HG03025 (cell line): Measurements from ENCODE around the gene ASB10.

Experiments
- ATAC-seq: cut with Tn5 transposase; IDR thresholded peaks from one replicate; pipeline ENCODE4 v1.9.1; 2021; ENCODE audit warnings: mild to moderate bottlenecking, moderate library complexity; ENCODE audit not compliant: unreplicated experiment, low FRiP score

The ASB10 gene

DNA sequence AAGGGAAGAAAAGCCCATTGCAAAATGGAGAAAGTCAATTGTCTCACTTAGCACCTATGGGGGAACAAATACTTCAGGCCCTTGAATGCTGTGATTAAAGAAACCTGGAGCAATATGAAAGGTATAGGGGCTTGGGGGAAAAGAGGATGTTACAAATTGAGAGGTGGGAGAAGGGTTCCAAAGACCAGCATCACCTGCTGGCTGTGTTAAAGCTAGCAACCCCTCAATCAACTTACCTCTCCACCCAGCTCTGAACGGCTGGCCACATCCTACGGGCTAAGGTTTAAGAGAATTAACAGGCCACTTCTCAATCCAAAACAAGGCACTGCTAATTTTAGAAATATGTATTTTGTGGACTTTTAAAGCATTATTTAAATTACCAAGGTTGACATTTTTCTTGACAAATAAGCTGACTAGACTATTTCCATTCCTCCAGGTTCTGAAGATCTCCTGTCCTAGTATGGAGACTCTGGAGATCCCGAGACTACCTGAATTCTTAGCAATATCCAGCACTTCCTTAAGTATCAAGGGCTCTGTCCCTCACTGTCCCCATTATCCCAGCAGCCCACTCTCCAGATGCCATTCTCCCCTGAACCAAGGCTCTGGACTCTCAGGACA, 24.2 kb upstream of the ASB10 start:
- ATAC-seq, result no peak

DNA sequence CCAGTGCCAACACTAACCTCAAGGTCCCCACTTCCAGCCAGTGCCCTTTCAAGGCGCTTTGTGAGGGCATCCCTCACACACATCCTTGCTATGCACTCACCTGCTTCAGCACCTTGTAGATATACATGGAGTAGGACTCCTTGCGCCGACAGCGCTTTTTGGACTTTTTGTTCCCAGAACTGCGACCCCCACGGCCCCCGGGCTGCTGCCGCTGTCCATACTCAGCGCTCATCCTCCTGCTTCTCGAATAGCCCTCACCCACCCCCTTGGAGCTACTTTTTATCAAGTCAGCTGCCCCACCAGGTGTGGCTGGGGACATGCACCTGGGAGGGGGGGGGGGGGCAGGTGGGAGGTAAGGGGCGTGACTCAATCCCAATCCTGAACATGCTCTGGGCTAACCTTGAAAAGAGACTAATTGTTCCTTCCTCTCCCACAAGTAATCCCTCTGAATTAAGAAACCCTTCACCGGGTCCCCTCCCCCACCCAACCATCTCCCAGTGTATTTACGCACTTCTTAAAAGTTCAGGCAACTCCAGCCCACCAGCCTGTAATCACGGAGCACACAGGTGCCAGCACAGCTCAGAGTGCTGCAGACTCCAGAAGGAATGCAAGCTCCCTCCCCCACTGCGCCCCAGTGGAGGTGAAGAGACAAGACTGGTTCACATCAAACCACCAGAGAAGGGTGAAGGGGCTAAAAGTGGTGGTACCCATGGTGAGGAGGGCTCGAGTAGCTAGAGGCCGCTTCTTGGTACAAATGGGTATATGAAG, 23.2 kb upstream of the ASB10 start, which contains the start of gene H2BK1:
Gene H2BK1, minus strand, starts transcription at position 402 of the 768 bp plus-strand sequence. Its CDS starts 170 bp downstream, at position 232.
- ATAC-seq, result no peak

DNA sequence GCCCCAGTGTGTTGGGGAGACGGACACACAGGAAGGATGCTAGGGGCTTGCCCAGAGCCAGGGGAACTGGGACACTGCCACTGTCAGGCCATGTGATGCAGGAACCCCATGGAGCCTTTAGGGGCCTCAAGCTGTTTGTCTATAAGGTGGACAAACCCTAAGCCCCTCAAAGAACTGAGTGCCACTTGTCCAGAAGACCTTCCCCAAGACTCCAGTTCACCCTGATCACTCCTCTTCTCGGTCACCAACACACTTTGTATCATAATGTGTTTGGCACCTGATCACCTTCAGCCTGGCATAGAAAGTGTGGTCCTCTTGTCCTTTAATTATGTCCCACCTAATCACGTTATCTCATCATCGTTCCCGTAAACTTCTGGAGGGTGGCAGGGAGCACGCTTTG, 22.5 kb upstream of the ASB10 start:
- ATAC-seq, result no peak

DNA sequence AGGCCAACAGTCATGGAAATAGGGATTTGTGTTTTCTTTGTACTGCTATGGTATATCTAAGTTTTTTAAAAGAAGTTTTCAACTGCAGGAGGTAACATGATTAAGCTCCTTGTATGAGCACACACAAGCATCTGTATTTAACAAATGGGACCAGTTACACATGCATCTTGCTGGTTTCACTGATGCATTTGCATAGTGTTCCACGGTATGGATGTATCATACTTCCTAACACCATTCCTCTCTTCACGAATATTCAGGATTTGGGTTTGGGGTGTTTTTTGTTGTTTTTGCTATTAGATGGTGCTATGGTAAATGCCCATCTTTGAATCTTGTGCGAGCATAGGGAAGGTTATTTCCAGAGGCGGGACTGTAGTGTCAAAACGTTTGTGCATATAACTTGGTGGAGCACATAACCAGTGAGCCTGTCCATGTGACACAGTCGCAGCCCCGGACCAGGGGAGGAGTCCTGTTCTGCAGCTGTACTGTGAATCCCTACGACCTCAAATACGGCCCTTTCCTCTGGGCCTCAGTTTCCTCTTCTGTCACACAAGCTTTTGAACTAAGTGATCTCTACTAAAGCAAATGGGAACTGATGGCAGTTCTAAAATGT, 21.3 kb upstream of the ASB10 start:
- ATAC-seq, result no peak

DNA sequence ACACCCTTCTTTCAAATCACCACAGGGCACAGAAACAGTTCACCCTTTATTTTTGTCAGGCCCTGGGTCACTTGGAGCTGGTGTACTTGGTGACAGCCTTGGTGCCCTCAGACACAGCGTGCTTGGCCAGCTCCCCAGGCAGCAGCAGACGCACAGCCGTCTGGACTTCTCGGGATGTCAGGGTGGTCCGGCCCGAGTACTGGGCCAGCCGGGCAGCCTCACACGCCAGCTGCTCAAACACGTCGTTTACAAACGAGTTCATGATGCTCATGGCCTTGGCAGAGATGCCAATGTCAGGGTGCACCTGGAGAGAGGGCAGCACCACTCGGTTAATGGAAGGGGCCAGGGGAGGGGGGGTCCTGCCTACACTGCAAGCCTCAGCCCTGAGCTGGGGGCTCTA, 20.8 kb upstream of the ASB10 start:
- ATAC-seq, result no peak

DNA sequence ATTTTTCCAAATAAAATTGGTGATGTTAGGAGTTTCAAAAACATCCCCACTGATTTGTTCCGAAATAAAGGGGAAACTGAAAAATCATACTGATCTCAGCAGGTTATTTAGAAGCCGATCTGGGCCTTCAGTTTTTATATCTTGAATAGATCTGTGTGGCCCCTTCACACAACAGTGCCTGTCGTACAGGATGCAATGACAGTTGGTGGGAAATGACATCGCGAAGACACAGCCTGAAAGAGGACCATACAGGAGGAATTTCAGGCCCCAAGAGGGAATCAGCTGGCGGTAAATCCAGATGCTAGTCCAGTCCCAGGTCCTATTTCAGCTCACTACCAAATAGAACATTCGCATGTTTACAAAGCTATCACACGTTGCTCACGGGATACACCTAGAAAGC, 20.3 kb upstream of the ASB10 start:
- ATAC-seq, result no peak

DNA sequence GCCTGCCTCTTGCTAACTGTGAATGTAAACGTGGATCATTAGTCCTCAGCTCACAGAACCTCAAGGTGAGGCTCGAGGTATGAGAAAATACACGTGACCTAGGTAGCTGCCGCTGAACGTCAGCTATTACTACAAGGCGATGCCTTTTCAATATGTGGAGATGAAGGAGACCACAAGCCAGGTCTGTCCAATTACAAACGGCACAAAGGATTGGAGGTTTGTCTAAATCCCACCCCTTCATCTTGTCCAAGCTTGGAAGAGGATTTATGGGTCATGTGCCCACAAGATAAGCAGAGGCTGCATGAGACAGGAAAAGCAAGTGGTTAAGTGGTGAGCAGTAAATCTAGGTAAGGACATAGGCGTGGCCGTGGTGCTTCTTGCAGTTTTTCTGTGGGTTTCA, 19.9 kb upstream of the ASB10 start:
- no peak for ATAC-seq

DNA sequence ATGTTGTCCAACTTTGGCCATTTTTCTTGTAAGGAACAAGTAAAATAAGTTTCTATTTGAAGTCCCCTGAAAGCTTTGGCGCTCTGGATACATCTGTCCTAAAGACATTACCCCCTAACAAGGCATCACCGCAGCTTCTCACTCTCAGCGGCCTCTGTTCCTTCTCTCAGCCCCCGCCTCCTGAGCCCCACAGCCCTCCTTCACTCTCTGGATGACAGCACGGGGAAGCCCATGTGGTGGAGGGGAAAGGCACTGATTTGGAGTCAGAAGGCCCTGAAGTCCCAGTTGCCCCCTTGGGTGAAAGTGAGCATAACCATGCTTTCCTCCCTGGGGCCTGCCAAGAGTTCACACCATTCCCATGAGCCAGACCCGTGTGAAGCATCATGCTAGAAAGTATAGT, 18.7 kb upstream of the ASB10 start:
- no peak for ATAC-seq

DNA sequence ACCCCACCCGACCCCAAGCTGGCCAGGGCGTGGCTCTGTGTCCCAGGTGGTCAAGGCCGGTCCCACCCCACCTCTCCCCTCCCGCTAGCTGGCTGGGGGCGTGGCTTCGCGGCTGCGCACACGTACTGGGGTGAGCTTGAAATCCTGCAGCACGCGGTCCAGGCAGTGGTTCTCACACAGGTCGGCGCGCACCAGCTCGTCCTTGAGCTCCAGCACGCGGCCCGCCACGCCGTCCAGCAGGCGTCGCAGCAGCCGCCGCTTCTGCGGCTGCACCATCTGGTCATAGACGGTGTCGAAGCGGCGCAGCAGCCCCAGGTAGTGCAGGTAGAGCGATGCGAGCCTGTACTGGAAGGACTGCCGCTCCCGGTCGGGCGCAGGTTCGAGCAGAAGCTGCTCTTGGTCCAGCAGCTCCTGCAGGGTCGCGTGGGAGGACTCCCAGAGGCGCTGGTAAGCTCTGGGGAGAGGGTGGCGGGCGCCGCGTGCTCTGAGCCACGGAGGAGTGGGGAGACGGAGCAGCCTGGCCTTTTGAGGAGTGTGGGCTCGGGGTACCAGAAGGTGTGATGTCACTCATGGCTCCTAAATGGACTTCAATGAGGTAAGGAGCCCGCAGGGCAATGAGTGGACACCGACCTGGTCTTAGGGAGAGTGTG, 17.5 kb upstream of the ASB10 start:
- ATAC-seq, result no peak

DNA sequence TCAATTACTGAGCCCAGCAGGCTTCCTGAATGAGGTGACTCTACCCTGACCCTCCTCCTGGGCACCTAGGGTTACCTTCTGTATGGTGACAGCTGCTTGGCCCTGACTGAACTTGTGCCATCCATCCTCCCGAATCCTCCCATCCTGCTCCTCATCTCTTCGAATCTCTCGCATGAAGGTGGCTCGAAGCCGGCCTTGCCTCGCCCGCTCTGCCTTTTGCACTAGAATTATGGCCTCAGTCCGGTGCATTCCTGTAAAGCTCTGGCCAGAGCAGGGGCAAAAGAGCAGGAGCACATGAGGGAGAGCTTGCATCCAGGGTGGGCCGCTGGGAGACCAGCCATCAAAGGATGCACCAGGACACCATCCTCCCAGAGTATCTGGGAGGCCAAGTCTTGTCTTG, 15.8 kb upstream of the ASB10 start:
- no peak for ATAC-seq

DNA sequence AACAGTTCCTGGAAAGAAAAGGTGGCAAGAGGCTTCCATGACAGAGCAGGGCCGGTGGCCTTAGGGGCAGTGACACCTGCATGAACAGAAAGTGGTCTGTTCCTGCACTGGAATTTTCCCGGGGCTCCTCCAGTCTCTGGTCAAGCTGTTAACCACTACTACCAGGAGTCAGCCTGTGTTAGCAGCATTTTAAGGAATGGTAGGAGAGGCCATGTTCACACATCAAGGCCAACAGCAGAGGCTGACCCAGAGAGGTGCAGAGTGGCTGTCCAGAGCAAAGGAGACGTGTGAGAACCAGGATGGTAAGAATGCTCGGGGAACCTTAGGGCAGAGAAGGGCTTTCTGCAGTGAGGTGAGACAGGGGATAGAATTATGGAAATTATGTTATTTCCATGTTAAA, 14.7 kb upstream of the ASB10 start:
- no peak for ATAC-seq

DNA sequence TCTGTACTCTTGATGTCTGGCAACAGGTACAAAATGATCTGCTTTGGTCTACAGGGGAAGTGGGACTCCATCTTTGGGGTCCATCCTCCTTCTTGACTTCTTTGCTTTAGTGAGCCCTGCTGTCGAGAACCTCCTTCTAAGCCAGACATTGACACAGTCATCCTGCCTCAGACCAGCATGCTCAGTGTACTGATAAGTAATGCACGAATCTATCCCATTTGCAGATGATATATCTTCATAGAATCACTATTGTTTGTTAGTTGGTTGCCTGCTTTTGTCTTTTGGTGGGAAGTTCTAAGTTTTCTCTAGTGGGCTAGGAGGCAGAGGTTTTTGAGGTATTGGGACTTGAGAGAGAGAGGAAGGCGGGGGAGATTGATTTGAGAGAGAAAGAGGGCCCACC, 14.3 kb upstream of the ASB10 start:
- no peak for ATAC-seq

DNA sequence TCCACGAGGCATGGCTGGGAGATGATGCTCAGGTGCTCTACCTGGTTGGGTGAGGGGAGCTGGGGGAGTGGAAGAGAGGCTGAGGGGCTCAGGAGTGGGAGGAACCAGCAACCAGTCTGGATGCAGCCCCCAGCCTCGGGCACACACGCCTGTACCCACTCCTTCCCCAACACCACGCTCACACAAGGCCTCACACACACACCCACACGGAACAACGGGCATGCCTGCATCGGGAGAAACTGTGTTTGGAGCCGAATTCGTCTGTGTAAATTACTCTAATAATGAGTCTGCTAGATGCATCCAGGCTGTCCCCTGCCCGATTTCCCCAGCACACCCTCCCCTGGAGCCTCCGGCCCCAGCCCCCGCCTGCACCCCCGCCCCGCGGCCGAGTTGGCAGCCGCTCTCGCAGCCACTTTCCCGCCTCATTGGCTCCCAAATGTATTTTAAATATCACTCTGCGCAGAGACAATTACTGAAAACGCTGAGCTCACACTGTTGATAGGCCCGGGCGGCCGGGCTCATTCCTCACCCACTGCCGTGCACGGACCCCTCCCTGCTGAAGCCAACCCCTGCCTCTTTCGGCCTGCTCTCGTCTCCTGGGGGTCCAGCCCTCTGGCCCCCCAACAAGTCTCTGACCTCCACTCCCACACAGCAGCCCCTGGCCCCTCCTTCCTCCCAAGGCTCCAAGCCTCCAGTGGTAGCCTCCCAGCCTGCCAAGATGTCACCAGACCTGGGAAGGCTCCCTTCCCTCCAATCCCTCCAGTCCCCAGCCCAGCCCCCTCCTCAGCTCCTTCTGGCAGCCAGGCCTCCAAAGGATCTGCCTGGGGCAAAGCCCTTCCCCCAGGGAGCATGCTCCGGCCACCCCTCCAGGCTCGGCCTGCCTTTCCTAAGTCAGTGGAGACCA, 12.1 kb upstream of the ASB10 start:
- no peak for ATAC-seq

DNA sequence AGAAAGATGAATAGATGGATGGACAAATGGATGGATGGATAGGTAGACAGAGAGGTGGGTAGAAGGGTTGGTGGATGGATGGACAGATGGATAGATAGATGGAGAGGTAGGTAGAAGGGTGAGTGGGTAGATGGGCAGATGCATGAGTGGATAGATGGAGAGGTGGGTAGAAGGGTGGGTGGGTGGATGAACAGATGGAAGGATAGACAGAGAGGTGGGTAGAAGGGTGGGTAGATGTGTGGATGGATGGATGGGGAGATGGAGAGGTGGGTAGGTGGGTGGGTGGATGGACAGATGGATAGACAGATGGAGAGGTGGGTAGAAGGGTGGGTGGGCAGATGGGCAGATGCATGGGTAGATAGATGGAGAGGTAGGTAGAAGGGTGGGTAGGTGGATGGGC, 10.9 kb upstream of the ASB10 start:
- ATAC-seq, result no peak

DNA sequence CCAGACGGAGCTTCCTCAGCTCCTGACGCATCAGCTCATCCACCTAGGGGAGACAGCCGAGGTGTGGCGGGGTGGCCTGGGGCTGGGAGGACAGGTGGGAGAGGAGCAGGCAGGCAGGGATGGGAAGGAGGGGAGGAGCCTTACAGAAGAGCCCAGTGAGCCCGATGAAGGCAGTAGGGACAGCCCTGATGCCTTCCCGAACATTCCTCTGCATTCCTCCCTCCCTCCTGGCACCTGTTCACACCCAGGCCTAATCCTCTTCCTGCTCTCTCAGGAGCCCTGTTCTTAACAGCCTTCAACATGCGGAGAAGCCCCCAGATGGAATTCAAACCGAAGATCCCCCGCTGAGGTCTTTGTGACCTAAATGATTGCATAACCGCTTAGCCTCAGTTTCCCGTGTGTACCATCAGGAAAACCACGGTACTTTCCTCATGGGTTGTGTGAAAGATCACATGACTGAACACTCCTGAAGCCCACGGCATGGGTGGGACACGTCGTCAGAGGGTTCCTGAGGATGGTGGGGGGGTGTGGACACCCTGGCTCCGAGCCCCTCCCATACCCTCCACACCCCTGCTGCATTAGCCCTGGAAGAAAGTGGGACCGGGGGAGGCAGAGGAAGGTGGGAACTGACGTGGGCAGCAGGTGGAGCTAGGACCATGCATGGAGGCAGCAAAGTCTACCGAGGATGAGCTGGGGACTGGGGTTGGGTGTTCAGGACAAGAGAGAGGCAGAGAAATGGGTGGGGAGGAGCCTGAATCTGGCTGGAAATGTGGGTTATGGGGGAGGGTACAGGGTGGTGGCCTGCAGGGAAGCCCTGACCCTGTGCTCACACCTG, 8.8 kb upstream of the ASB10 start:
- no peak for ATAC-seq

DNA sequence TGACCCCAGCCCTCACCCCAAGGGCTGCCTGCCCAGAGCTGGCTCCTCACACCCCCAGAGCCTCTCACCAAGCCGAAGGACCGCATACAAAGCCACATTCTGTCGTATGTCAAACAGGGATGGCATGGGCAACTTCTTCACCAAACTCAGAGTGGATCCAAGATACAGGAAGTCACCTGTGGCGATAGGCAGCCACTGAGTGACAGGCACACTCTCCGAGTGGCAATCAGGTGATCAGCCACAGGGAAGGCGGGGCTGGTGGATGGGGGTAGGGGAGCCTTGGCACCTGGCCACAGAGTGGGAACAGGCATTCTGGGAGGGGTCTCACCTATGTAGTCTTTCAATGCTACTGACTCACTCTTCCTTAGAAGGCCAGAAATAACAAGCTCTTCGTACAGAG, 7.1 kb upstream of the ASB10 start:
- ATAC-seq, result no peak

DNA sequence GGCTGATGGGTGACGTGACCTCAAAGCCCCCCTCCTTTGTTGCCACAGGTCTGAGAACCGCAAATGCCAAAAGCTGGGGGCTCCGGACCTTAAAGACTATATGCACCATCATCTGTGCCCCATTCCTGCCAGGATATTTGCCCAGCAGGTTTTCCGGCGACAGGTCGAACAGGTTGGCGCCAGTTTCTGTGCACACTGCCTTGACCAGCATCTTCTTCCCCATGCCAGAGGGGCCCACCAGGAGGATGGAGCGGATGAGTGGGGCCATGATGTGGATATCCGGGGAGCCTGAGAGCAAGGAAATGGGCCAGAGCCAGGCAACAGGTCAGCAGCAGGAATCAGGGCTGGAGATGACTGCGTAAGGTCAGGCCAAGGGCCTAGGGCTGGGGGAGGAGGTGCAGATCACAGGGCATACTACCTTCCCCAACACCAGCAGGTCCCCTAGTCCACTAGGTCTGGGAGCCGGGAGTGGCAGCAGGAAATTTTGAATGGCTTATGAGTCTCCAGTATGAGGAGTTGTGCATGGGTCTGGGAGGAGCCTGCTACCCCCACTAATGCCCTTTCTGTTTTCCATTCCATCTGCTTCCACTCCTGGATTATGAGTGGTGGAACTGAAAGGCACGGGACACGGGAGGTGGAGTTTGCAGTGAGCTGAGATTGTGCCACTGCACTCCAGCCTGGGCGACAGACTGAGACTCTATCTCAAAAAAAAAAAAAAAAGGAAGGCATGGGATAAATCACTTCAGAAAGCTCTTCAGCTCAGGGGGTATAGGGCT, 6.3 kb upstream of the ASB10 start:
- no peak for ATAC-seq

DNA sequence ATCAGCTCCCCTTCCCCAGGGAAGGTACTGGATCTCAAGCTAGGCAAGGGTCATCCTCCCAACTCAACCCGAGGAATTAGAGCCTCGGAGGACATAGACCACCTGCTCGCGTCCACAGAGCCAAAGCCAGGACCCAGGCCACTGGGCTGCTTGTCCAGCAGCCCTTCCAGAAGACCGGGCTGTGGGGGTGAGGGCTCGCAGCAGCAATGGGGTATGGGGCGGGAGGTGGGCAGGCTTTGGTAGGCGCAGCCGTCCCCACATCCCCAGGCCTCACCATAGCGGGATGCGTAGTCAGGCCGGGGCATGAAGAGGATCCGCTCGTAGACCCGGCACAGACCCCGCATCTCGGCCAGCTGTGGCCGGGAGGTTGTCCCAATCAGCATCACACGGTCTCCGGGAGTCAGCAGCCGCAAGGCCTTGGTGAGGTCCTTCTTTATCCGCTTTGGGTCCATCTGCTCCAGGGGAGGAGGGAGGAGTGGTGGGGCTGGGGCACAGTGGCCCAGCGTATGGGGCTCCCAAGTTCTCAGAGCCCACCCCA, 5.0 kb upstream of the ASB10 start:
- ATAC-seq, result no peak

DNA sequence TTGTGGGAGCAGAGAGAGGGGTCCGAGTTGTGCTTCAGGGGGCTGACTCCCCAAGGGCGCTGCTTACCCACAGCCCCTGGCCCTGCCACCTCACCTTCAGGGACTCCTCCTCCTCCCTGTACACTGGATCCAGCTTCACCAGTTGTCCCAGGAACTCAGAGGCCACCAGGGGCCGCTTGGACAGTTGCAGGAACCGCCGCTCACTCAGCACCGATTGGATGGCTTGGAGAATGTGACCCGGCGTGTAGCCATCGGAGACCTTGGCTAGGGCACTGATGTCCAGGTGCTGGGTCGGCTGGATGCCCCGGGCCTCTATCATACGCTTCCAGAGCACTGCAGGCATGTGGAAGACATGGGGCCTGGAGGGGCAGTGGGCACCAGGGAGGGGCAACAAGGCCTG, 4.5 kb upstream of the ASB10 start:
- no peak for ATAC-seq
